GM12892 (cell line): ENCODE results near the gene HELZ2.

ENCODE experiments used
- DNase-seq: peaks from one replicate; pipeline ENCODE4 v3.0.0; 2011; ENCODE audit not compliant: insufficient read length
- FAIRE-seq: peaks from 2 replicates; lab custom pipeline; 2011; peaks lifted over from hg19 to GRCh38; lab: Jason Lieb, UNC
- POLR2A ChIP-seq: IDR thresholded peaks from 2 replicates; pipeline ENCODE4 v1.6.1; 2011; ENCODE audit warnings: low read depth, low read length, control low read depth
- POLR2AphosphoS5 ChIP-seq: IDR thresholded peaks from 2 replicates; pipeline ENCODE4 v1.6.1; 2011; ENCODE audit warnings: low read depth, low read length, control low read depth
- TAF1 ChIP-seq: IDR thresholded peaks from 2 replicates; pipeline ENCODE4 v1.6.1; 2011; ENCODE audit warnings: low read depth, mild to moderate bottlenecking, control low read depth, low read length, borderline replicate concordance

The HELZ2 gene

GRCh38 chr20:63536241-63536977 lies 37.6 kb downstream of the HELZ2 start:
- peak; percentile 9 for FAIRE-seq
- no peak for TF ChIP-seq TAF1
- TF ChIP-seq POLR2AphosphoS5, result no peak
- TF ChIP-seq POLR2A, result no peak
- no peak for DNase-seq

- no peak for FAIRE-seq
- DNase-seq, result no peak
- no peak for TF ChIP-seq POLR2A
- no peak for TF ChIP-seq POLR2AphosphoS5
- TF ChIP-seq TAF1, result no peak
Observed at GRCh38 chr20:63534831-63535651, 39.0 kb downstream of the HELZ2 start.

GRCh38 chr20:63534427-63534830 lies 39.6 kb downstream of the HELZ2 start:
- DNase-seq (no peak), FAIRE-seq (no peak)
- TF ChIP-seq POLR2AphosphoS5 (no peak), TAF1 (no peak)

- TF ChIP-seq TAF1 (no peak), POLR2A (no peak), POLR2AphosphoS5 (no peak)
- DNase-seq, result no peak
- no peak for FAIRE-seq
Observed at GRCh38 chr20:63533871-63534393, 40.1 kb downstream of the HELZ2 start.

GRCh38 chr20:63533388-63533787 lies 40.7 kb downstream of the HELZ2 start:
- DNase-seq, result no peak
- no peak for TF ChIP-seq POLR2AphosphoS5
- TF ChIP-seq TAF1, result no peak
- TF ChIP-seq POLR2A, result no peak
- no peak for FAIRE-seq

- TF ChIP-seq POLR2A, result no peak
- TF ChIP-seq TAF1, result no peak
- TF ChIP-seq POLR2AphosphoS5, result no peak
- FAIRE-seq (no peak), DNase-seq (no peak)
Observed at GRCh38 chr20:63532449-63532971, 41.5 kb downstream of the HELZ2 start.

- DNase-seq (no peak), FAIRE-seq (no peak)
- TF ChIP-seq POLR2AphosphoS5 (no peak), TAF1 (no peak), POLR2A (no peak)
Observed at GRCh38 chr20:63531686-63532448, 42.2 kb downstream of the HELZ2 start.

GRCh38 chr20:63530788-63531160 lies 43.3 kb downstream of the HELZ2 start:
- FAIRE-seq (no peak), DNase-seq (no peak)
- TF ChIP-seq POLR2A (no peak), TAF1 (no peak), POLR2AphosphoS5 (no peak)

GRCh38 chr20:63529861-63530787 lies 43.9 kb downstream of the HELZ2 start:
- DNase-seq (no peak), FAIRE-seq (no peak)
- TF ChIP-seq POLR2AphosphoS5, result no peak

- TF ChIP-seq POLR2A (no peak), POLR2AphosphoS5 (no peak), TAF1 (no peak)
- no peak for DNase-seq
- no peak for FAIRE-seq
Observed at GRCh38 chr20:63529180-63529860, 44.7 kb downstream of the HELZ2 start.
